Neuronal stem cell (in vitro differentiated cells): ENCODE measurements around the gene GFPT2.

Source experiments
- DNase-seq: peaks from one replicate; pipeline ENCODE4 v3.0.0-alpha.2; 2013; ENCODE audit warnings: low spot score
- H2AFZ ChIP-seq: one replicate; pipeline ENCODE4 v1.6.1; 2013; ENCODE audit warnings: mild to moderate bottlenecking, low read length, inconsistent platforms
- H2AK5ac ChIP-seq: 2 replicates; pipeline ENCODE4 v1.6.1; 2013; ENCODE audit warnings: low read depth, mild to moderate bottlenecking, inconsistent platforms, low read length, moderate library complexity, mixed read lengths
- H2BK120ac ChIP-seq: 2 replicates; pipeline ENCODE4 v1.6.1; 2013; ENCODE audit warnings: low read depth, mild to moderate bottlenecking, inconsistent platforms, low read length, moderate library complexity, mixed read lengths
- H2BK12ac ChIP-seq: one replicate; pipeline ENCODE4 v1.6.1; 2013; ENCODE audit warnings: low read length, inconsistent platforms
- H2BK15ac ChIP-seq: 2 replicates; pipeline ENCODE4 v1.6.1; 2013; ENCODE audit warnings: mild to moderate bottlenecking, low read length, inconsistent platforms, mixed read lengths
- H2BK5ac ChIP-seq: one replicate; pipeline ENCODE4 v1.6.1; 2013; ENCODE audit warnings: inconsistent platforms, mild to moderate bottlenecking, low read length, moderate library complexity
- H3K14ac ChIP-seq: one replicate; pipeline ENCODE4 v1.6.1; 2013; ENCODE audit warnings: low read length, inconsistent platforms
- H3K18ac ChIP-seq: 2 replicates; pipeline ENCODE4 v1.6.1; 2013; ENCODE audit warnings: low read length, inconsistent platforms
- H3K23ac ChIP-seq: 2 replicates; pipeline ENCODE4 v1.6.1; 2013; ENCODE audit warnings: low read depth, mild to moderate bottlenecking, mixed read lengths, low read length, inconsistent platforms; ENCODE audit not compliant: poor library complexity
- H3K27ac ChIP-seq: replicated peaks from 3 replicates; pipeline ENCODE4 v1.5.1; 2013; ENCODE audit warnings: low read length, inconsistent platforms
- H3K27me3 ChIP-seq, 3 experiments: 2 replicates each; pipeline ENCODE4 v1.6.1; 2013; ENCODE audit warnings: low read length in 3 of 3, mild to moderate bottlenecking in 2 of 3, inconsistent platforms in 1 of 3, low read depth in 1 of 3, mixed read lengths in 1 of 3, moderate library complexity in 1 of 3; ENCODE audit not compliant: control insufficient read depth in 3 of 3, insufficient read depth in 3 of 3
- H3K36me3 ChIP-seq, 2 donors: replicated peaks in 1 of 2; 2 replicates each; pipeline ENCODE4 v1.6.1; 2013; ENCODE audit warnings: low read length in 2 of 2; ENCODE audit not compliant: control insufficient read depth in 2 of 2, insufficient read depth in 2 of 2
- H3K4ac ChIP-seq: 2 replicates; pipeline ENCODE4 v1.6.1; 2013; ENCODE audit warnings: inconsistent platforms, mild to moderate bottlenecking, low read length, moderate library complexity
- H3K4me1 ChIP-seq, 2 donors: 1 replicate in 1 of 2; 2 replicates in 1 of 2; pipeline ENCODE4 v1.6.1; 2013; ENCODE audit warnings: low read length in 2 of 2, low read depth in 1 of 2; ENCODE audit not compliant: control insufficient read depth in 2 of 2, insufficient read depth in 1 of 2
- H3K4me2 ChIP-seq: one replicate; pipeline ENCODE4 v1.6.1; 2013; ENCODE audit warnings: mild to moderate bottlenecking, low read length, inconsistent platforms; ENCODE audit not compliant: insufficient read depth, poor library complexity, severe bottlenecking
- H3K4me3 ChIP-seq, 2 donors: 2 replicates each; pipeline ENCODE4 v1.5.1; 2013; ENCODE audit warnings: low read length in 2 of 2, mild to moderate bottlenecking in 2 of 2, inconsistent platforms in 1 of 2, moderate library complexity in 1 of 2
- H3K79me1 ChIP-seq: one replicate; pipeline ENCODE4 v1.6.1; 2013; ENCODE audit warnings: low read depth, mild to moderate bottlenecking, inconsistent platforms, low read length, moderate library complexity
- H3K9ac ChIP-seq: one replicate; pipeline ENCODE4 v1.6.1; 2013; ENCODE audit warnings: mild to moderate bottlenecking, low read depth, low read length, inconsistent platforms; ENCODE audit not compliant: poor library complexity
- H3K9me3 ChIP-seq, 2 donors: replicated peaks in 1 of 2; 2 replicates each; pipeline versions ENCODE3 to v1.6.1; 2013; ENCODE audit warnings: low read length in 2 of 2, mild to moderate bottlenecking in 2 of 2, inconsistent platforms in 1 of 2, low read depth in 1 of 2, mixed read lengths in 1 of 2, moderate library complexity in 1 of 2; ENCODE audit not compliant: control insufficient read depth in 2 of 2, insufficient read depth in 1 of 2
- H4K8ac ChIP-seq: one replicate; pipeline ENCODE4 v1.6.1; 2013; ENCODE audit warnings: low read depth, mild to moderate bottlenecking, inconsistent platforms, low read length, moderate library complexity
- H4K91ac ChIP-seq: one replicate; pipeline ENCODE4 v1.6.1; 2013; ENCODE audit warnings: low read length, low read depth, mild to moderate bottlenecking, inconsistent platforms; ENCODE audit not compliant: poor library complexity
- WGBS, 2 donors: extraction: QIAGEN DNeasy Blood & Tissue Kit; methylation state at CpG; one replicate each; pipeline ENCODE4 v1.1.7; 2013; ENCODE audit warnings: missing lambda C conversion rate in 2 of 2, mixed read lengths in 1 of 2; ENCODE audit not compliant: insufficient read length in 2 of 2, insufficient replicate concordance in 1 of 2; ENCODE audit errors: extremely low coverage in 2 of 2; 5-methylcytosine and 5-hydroxymethylcytosine counted together

Gene GFPT2

DNA sequence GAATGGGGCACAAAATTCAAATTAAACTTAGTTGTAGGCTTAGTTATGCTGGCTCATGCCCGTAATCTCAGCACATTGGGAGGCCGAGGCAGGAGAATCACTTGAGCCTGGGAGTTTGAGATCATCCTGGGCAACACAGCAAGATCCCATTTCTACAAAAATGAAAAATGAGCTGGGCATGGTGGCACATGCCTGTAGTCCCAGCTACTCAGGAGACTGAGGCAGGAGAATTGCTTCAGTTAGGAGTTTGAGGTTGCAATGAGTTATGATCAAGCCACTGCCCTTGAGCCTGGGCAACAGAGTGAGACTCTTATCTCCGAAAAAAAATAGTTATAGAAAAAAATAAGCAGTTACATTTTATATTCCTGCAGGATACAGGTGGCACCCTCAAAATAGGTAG, 20.7 kb upstream of the GFPT2 start:
- no peak for DNase-seq
- Histone ChIP-seq H3K27ac (no peak overlapping the region), H3K4ac (no peak overlapping the region), H2BK120ac (no peak overlapping the region), H2AK5ac (no peak overlapping the region), H3K9ac (no peak overlapping the region), H3K14ac (no peak overlapping the region), H3K18ac (no peak overlapping the region), H2AFZ (no peak overlapping the region), H3K4me3 (no peak overlapping the region), H3K4me2 (peak overlapping the region; percentile 11), H3K4me1 (no peaks in the 10 kb centered on the region), H4K91ac (no peak overlapping the region), H2BK15ac (no peak overlapping the region), H3K36me3 (no peaks in the 10 kb centered on the region), H3K23ac (no peak overlapping the region), H4K8ac (no peak overlapping the region), H2BK12ac (no peak overlapping the region), H3K27me3 (peaks cover 0 to 19% (median 0%) of the 10 kb centered on the region in 3 experiments), H2BK5ac (no peak overlapping the region), H3K9me3 (peaks cover 0 to 1% of the 10 kb centered on the region in 2 donors), H3K79me1 (no peaks in the 10 kb centered on the region)
- no CpG with 5 or more reads among the region's 3 CpGs for WGBS, 2 donors

DNA sequence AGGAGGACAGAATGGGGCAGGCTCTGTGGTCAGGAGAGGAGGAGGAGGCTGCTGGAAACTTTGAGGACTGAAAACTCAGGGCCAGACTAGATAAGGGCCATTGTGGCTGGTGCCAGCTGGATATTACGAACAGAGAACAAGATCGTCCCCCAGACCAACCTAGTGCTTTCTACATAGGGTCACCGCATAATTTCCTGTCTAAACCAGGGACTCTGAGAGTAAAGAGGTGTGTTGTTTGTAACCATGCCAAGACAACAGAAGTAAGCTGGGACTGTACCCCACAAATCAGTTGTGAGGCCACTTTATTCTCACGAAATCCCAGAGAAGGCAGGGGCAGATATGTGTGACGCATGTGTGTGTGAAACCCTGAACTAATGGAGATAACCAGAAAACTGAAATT, 20.3 kb upstream of the GFPT2 start:
- Histone ChIP-seq H3K4me3 (no peak overlapping the region), H3K9ac (no peak overlapping the region), H3K23ac (no peak overlapping the region), H3K27me3 (peaks cover 0 to 15% (median 0%) of the 10 kb centered on the region in 3 experiments), H3K4me2 (peak overlapping the region; percentile 11), H3K9me3 (no peaks in the 10 kb centered on the region), H3K18ac (no peak overlapping the region), H3K4me1 (no peaks in the 10 kb centered on the region), H2AFZ (no peak overlapping the region), H2BK15ac (no peak overlapping the region), H3K27ac (no peak overlapping the region), H2AK5ac (no peak overlapping the region), H2BK12ac (no peak overlapping the region), H3K79me1 (no peaks in the 10 kb centered on the region), H3K36me3 (no peaks in the 10 kb centered on the region), H4K8ac (no peak overlapping the region), H3K14ac (no peak overlapping the region), H2BK5ac (no peak overlapping the region), H4K91ac (no peak overlapping the region), H2BK120ac (no peak overlapping the region), H3K4ac (no peak overlapping the region)
- no CpG with 5 or more reads among the region's 5 CpGs for WGBS, 2 donors
- DNase-seq = no peak

GRCh38 chr5:180371949-180372348, 18.8 kb upstream of the GFPT2 start:
- Histone ChIP-seq H3K9ac (peak overlapping the region; percentile 7), H3K9me3 (no peaks in the 10 kb centered on the region), H3K27me3 (peaks cover 0 to 7% (median 0%) of the 10 kb centered on the region in 3 experiments), H2BK120ac (no peak overlapping the region), H4K8ac (no peak overlapping the region), H2AFZ (no peak overlapping the region), H3K14ac (no peak overlapping the region), H2BK5ac (no peak overlapping the region), H3K4me2 (no peak overlapping the region), H2BK15ac (no peak overlapping the region), H2BK12ac (no peak overlapping the region), H2AK5ac (no peak overlapping the region), H3K4me3 (no peak overlapping the region), H3K23ac (no peak overlapping the region), H3K27ac (no peak overlapping the region), H4K91ac (no peak overlapping the region), H3K79me1 (peaks cover 2% of the 10 kb centered on the region), H3K18ac (peak overlapping the region; percentile 77), H3K4me1 (no peaks in the 10 kb centered on the region), H3K36me3 (no peaks in the 10 kb centered on the region), H3K4ac (no peak overlapping the region)
- WGBS, 2 donors = no CpG with 5 or more reads among the region's 5 CpGs
- DNase-seq = no peak

- Histone ChIP-seq H2AFZ (no peak overlapping the region), H3K27me3 (peaks cover 0 to 11% (median 0%) of the 10 kb centered on the region in 3 experiments), H3K36me3 (no peaks in the 10 kb centered on the region), H3K4ac (no peak overlapping the region), H3K18ac (peak overlapping the region; percentile 13), H2BK12ac (no peak overlapping the region), H3K4me1 (no peaks in the 10 kb centered on the region), H3K9ac (no peak overlapping the region), H3K79me1 (peaks cover 2% of the 10 kb centered on the region), H4K91ac (no peak overlapping the region), H2BK5ac (no peak overlapping the region), H3K4me3 (peak overlapping the region in 1 of 2 donors; percentile 37), H2BK120ac (no peak overlapping the region), H3K23ac (no peak overlapping the region), H3K14ac (no peak overlapping the region), H2AK5ac (peak overlapping the region; percentile 43), H4K8ac (no peak overlapping the region), H3K27ac (no peak overlapping the region), H3K4me2 (no peak overlapping the region), H2BK15ac (peak overlapping the region; percentile 78), H3K9me3 (no peaks in the 10 kb centered on the region)
- no peak for DNase-seq
- WGBS, 2 donors = no CpG with 5 or more reads among the region's 24 CpGs
These were observed 17.9 kb upstream of the GFPT2 start for GRCh38 chr5:180370861-180371641.
